ENCODE results near the gene OR5AK2. TPM values are rescaled to one million over a fixed set of nuclear protein-coding genes. Genes with fewer than 3 reads are reported as not detected.
"Not testable (repeated sequence)": the region's sequence is repeated elsewhere in the genome, so short reads cannot be mapped to it uniquely, and the experiment has no call there.

Gene OR5AK2
- not detected in 2 replicates for total RNA-seq

- H3K27me3 Mint-ChIP-seq (ENCODE audit: low read depth), result no peaks in the 10 kb centered on the region
- no peak within 1 kb of the TSS for H3K27ac Mint-ChIP-seq
- intact Hi-C loops (cut with micrococcal nuclease), result no loop called here
- no peaks in the 10 kb centered on the region for H3K36me3 Mint-ChIP-seq (ENCODE audit: low read depth)
- no peaks in the 10 kb centered on the region for H3K4me1 Mint-ChIP-seq (ENCODE audit: low read depth)
- no peak for DNase-seq (ENCODE audit: low spot score)
- peaks cover 8% of the 10 kb centered on the region for H3K9me3 Mint-ChIP-seq
- no peak within 1 kb of the TSS for H3K4me3 Mint-ChIP-seq (ENCODE audit: low read depth)
Observed at GRCh38 chr11:56988614-56989013, at the start of gene OR5AK2. OR5AK2 (plus strand) TSS chr11:56988914; CDS start chr11:56988914, 0 bp downstream.

- H3K4me1 Mint-ChIP-seq (ENCODE audit: low read depth); H3K4me3 Mint-ChIP-seq (ENCODE audit: low read depth); DNase-seq (ENCODE audit: low spot score); intact Hi-C loops (cut with micrococcal nuclease); H3K27me3 Mint-ChIP-seq (ENCODE audit: low read depth); H3K36me3 Mint-ChIP-seq (ENCODE audit: low read depth); H3K27ac Mint-ChIP-seq: not testable (repeated sequence)
- peaks cover 40% of the 10 kb centered on the region for H3K9me3 Mint-ChIP-seq
Observed at GRCh38 chr11:56945526-56945925, 43.2 kb upstream of the OR5AK2 start.

GRCh38 chr11:56948991-56949515, 39.7 kb upstream of the OR5AK2 start:
- no peaks in the 10 kb centered on the region for H3K4me1 Mint-ChIP-seq (ENCODE audit: low read depth)
- H3K27me3 Mint-ChIP-seq (ENCODE audit: low read depth), result no peaks in the 10 kb centered on the region
- no peaks in the 10 kb centered on the region for H3K36me3 Mint-ChIP-seq (ENCODE audit: low read depth)
- H3K9me3 Mint-ChIP-seq, result peaks cover 66% of the 10 kb centered on the region
- intact Hi-C loops (cut with micrococcal nuclease), result no loop called here
- H3K27ac Mint-ChIP-seq, result no peak overlapping the region
- no peak overlapping the region for H3K4me3 Mint-ChIP-seq (ENCODE audit: low read depth)
- no peak for DNase-seq (ENCODE audit: low spot score)

GRCh38 chr11:56950510-56950909, 38.2 kb upstream of the OR5AK2 start:
- Mint-ChIP-seq H3K9me3 (peaks cover 65% of the 10 kb centered on the region), H3K27ac (no peak overlapping the region), H3K4me3 (ENCODE audit: low read depth) (no peak overlapping the region), H3K27me3 (ENCODE audit: low read depth) (no peaks in the 10 kb centered on the region), H3K4me1 (ENCODE audit: low read depth) (no peaks in the 10 kb centered on the region), H3K36me3 (ENCODE audit: low read depth) (no peaks in the 10 kb centered on the region)
- intact Hi-C loops (cut with micrococcal nuclease), result no loop called here
- no peak for DNase-seq (ENCODE audit: low spot score)

- H3K36me3 Mint-ChIP-seq (ENCODE audit: low read depth); H3K4me1 Mint-ChIP-seq (ENCODE audit: low read depth); DNase-seq (ENCODE audit: low spot score); H3K27ac Mint-ChIP-seq; H3K4me3 Mint-ChIP-seq (ENCODE audit: low read depth); H3K27me3 Mint-ChIP-seq (ENCODE audit: low read depth); intact Hi-C loops (cut with micrococcal nuclease): not testable (repeated sequence)
- H3K9me3 Mint-ChIP-seq, result peaks cover 47% of the 10 kb centered on the region
Observed at GRCh38 chr11:56953907-56954306, 34.8 kb upstream of the OR5AK2 start.

GRCh38 chr11:56961609-56962008, 27.1 kb upstream of the OR5AK2 start:
- Mint-ChIP-seq H3K4me3 (ENCODE audit: low read depth) (no peak overlapping the region), H3K9me3 (peaks cover 4% of the 10 kb centered on the region), H3K27ac (no peak overlapping the region), H3K4me1 (ENCODE audit: low read depth) (no peaks in the 10 kb centered on the region), H3K36me3 (ENCODE audit: low read depth) (no peaks in the 10 kb centered on the region), H3K27me3 (ENCODE audit: low read depth) (no peaks in the 10 kb centered on the region)
- DNase-seq (ENCODE audit: low spot score), result no peak
- intact Hi-C loops (cut with micrococcal nuclease), result no loop called here

GRCh38 chr11:56967726-56968125, 21.0 kb upstream of the OR5AK2 start:
- no peak for DNase-seq (ENCODE audit: low spot score)
- H3K4me3 Mint-ChIP-seq (ENCODE audit: low read depth), result no peak overlapping the region
- no peaks in the 10 kb centered on the region for H3K4me1 Mint-ChIP-seq (ENCODE audit: low read depth)
- no peaks in the 10 kb centered on the region for H3K36me3 Mint-ChIP-seq (ENCODE audit: low read depth)
- no peak overlapping the region for H3K27ac Mint-ChIP-seq
- H3K9me3 Mint-ChIP-seq, result peaks cover 16% of the 10 kb centered on the region
- intact Hi-C loops (cut with micrococcal nuclease), result no loop called here
- H3K27me3 Mint-ChIP-seq (ENCODE audit: low read depth), result no peaks in the 10 kb centered on the region

- Mint-ChIP-seq H3K4me1 (ENCODE audit: low read depth) (no peaks in the 10 kb centered on the region), H3K27me3 (ENCODE audit: low read depth) (no peaks in the 10 kb centered on the region), H3K4me3 (ENCODE audit: low read depth) (no peak overlapping the region), H3K36me3 (ENCODE audit: low read depth) (no peaks in the 10 kb centered on the region), H3K27ac (no peak overlapping the region), H3K9me3 (peaks cover 16% of the 10 kb centered on the region)
- intact Hi-C loops (cut with micrococcal nuclease), result no loop called here
- DNase-seq (ENCODE audit: low spot score), result no peak
Observed at GRCh38 chr11:56968524-56968923, 20.2 kb upstream of the OR5AK2 start.

- intact Hi-C loops (cut with micrococcal nuclease), result no loop called here
- DNase-seq (ENCODE audit: low spot score), result no peak
- no peaks in the 10 kb centered on the region for H3K4me1 Mint-ChIP-seq (ENCODE audit: low read depth)
- H3K9me3 Mint-ChIP-seq, result peaks cover under 1% of the 10 kb centered on the region
- H3K27ac Mint-ChIP-seq, result no peak overlapping the region
- H3K27me3 Mint-ChIP-seq (ENCODE audit: low read depth), result no peaks in the 10 kb centered on the region
- H3K36me3 Mint-ChIP-seq (ENCODE audit: low read depth), result no peaks in the 10 kb centered on the region
- H3K4me3 Mint-ChIP-seq (ENCODE audit: low read depth), result no peak overlapping the region
Observed at GRCh38 chr11:56977314-56977713, 11.4 kb upstream of the OR5AK2 start.

GRCh38 chr11:56990702-56991101, 2.0 kb downstream of the OR5AK2 start:
- peaks cover 25% of the 10 kb centered on the region for H3K9me3 Mint-ChIP-seq
- H3K36me3 Mint-ChIP-seq (ENCODE audit: low read depth), result no peaks in the 10 kb centered on the region
- no peaks in the 10 kb centered on the region for H3K27me3 Mint-ChIP-seq (ENCODE audit: low read depth)
- intact Hi-C loops (cut with micrococcal nuclease), result no loop called here
- no peak overlapping the region for H3K27ac Mint-ChIP-seq
- no peak for DNase-seq (ENCODE audit: low spot score)
- no peak overlapping the region for H3K4me3 Mint-ChIP-seq (ENCODE audit: low read depth)
- no peaks in the 10 kb centered on the region for H3K4me1 Mint-ChIP-seq (ENCODE audit: low read depth)

- no peak overlapping the region for H3K27ac Mint-ChIP-seq
- H3K4me1 Mint-ChIP-seq (ENCODE audit: low read depth), result no peaks in the 10 kb centered on the region
- H3K9me3 Mint-ChIP-seq, result peaks cover 32% of the 10 kb centered on the region
- DNase-seq (ENCODE audit: low spot score), result no peak
- intact Hi-C loops (cut with micrococcal nuclease), result no loop called here
- H3K36me3 Mint-ChIP-seq (ENCODE audit: low read depth), result no peaks in the 10 kb centered on the region
- H3K27me3 Mint-ChIP-seq (ENCODE audit: low read depth), result no peaks in the 10 kb centered on the region
- H3K4me3 Mint-ChIP-seq (ENCODE audit: low read depth), result no peak overlapping the region
Observed at GRCh38 chr11:56994532-56994931, 5.8 kb downstream of the OR5AK2 start.

- Mint-ChIP-seq H3K9me3 (peaks cover 27% of the 10 kb centered on the region), H3K4me3 (ENCODE audit: low read depth) (no peak overlapping the region), H3K36me3 (ENCODE audit: low read depth) (no peaks in the 10 kb centered on the region), H3K27me3 (ENCODE audit: low read depth) (no peaks in the 10 kb centered on the region), H3K27ac (no peak overlapping the region), H3K4me1 (ENCODE audit: low read depth) (no peaks in the 10 kb centered on the region)
- intact Hi-C loops (cut with micrococcal nuclease), result no loop called here
- no peak for DNase-seq (ENCODE audit: low spot score)
Observed at GRCh38 chr11:57001674-57002401, 13.1 kb downstream of the OR5AK2 start.

- Mint-ChIP-seq H3K4me1 (ENCODE audit: low read depth) (no peaks in the 10 kb centered on the region), H3K27ac (no peak overlapping the region), H3K4me3 (ENCODE audit: low read depth) (no peak overlapping the region), H3K36me3 (ENCODE audit: low read depth) (no peaks in the 10 kb centered on the region), H3K27me3 (ENCODE audit: low read depth) (no peaks in the 10 kb centered on the region), H3K9me3 (peaks cover 12% of the 10 kb centered on the region)
- intact Hi-C loops (cut with micrococcal nuclease), result no loop called here
- DNase-seq (ENCODE audit: low spot score), result no peak
Observed at GRCh38 chr11:57008373-57008772, 19.7 kb downstream of the OR5AK2 start.

All from activated T-helper 2 cell treated with anti-CD3 and anti-CD28 coated beads, Interferon-gamma antibody, Interleukin-2, Interleukin-4, amounts not matched to agents 10 μg/mL and 5 μg/mL and 100 μg/mL, durations not matched to agents 14 hours and 24 hours and 36 hours (primary cell).